Skeletal muscle satellite cell (primary cell): ENCODE results near the gene CHD2.

Source experiments
- H3K27me3 ChIP-seq: 2 replicates; pipeline ENCODE4 v1.7.0; 2013; ENCODE audit warnings: low read length; ENCODE audit not compliant: control insufficient read depth, insufficient read depth
- H3K36me3 ChIP-seq: 2 replicates; pipeline ENCODE4 v1.7.0; 2013; ENCODE audit warnings: mild to moderate bottlenecking, control low read depth, low read length; ENCODE audit not compliant: insufficient read depth
- H3K4me1 ChIP-seq: 2 replicates; pipeline ENCODE4 v1.7.0; 2013; ENCODE audit warnings: low read length; ENCODE audit not compliant: control insufficient read depth, insufficient read depth
- H3K4me2 ChIP-seq: 2 replicates; pipeline ENCODE4 v1.7.0; 2013; ENCODE audit warnings: mild to moderate bottlenecking, low read length
- H3K4me3 ChIP-seq: 2 replicates; pipeline ENCODE4 v1.7.0; 2013; ENCODE audit warnings: low read length
- H3K9ac ChIP-seq: 2 replicates; pipeline ENCODE4 v1.7.0; 2013; ENCODE audit warnings: mild to moderate bottlenecking, low read depth, low read length, moderate library complexity
- H3K9me3 ChIP-seq: replicated peaks from 2 replicates; pipeline ENCODE4 v1.7.0; 2013; ENCODE audit warnings: mild to moderate bottlenecking, control low read depth, low read length

The CHD2 gene

GRCh38 chr15:92880796-92881195 lies 19.3 kb upstream of the CHD2 start:
- no peaks in the 10 kb centered on the region for H3K9me3 ChIP-seq
- H3K9ac ChIP-seq, result peak overlapping the region; percentile 70
- H3K4me1 ChIP-seq, result peaks cover 14% of the 10 kb centered on the region
- H3K36me3 ChIP-seq, result peaks cover 9% of the 10 kb centered on the region
- peak overlapping the region; percentile 86 for H3K4me2 ChIP-seq
- H3K4me3 ChIP-seq, result no peak overlapping the region
- no peaks in the 10 kb centered on the region for H3K27me3 ChIP-seq

GRCh38 chr15:92881211-92881754 lies 18.8 kb upstream of the CHD2 start:
- H3K27me3 ChIP-seq, result no peaks in the 10 kb centered on the region
- H3K9me3 ChIP-seq, result no peaks in the 10 kb centered on the region
- peak overlapping the region; percentile 70 for H3K9ac ChIP-seq
- peak overlapping the region; percentile 65 for H3K4me3 ChIP-seq
- peaks cover 13% of the 10 kb centered on the region for H3K36me3 ChIP-seq
- H3K4me2 ChIP-seq, result peak overlapping the region; percentile 86
- H3K4me1 ChIP-seq, result peaks cover 18% of the 10 kb centered on the region

GRCh38 chr15:92881802-92882696 lies 18.1 kb upstream of the CHD2 start:
- Histone ChIP-seq H3K9me3 (no peaks in the 10 kb centered on the region), H3K4me3 (peak overlapping the region; percentile 83), H3K9ac (peak overlapping the region; percentile 96), H3K4me1 (peaks cover 26% of the 10 kb centered on the region), H3K36me3 (peaks cover 21% of the 10 kb centered on the region), H3K4me2 (peak overlapping the region; percentile 86), H3K27me3 (no peaks in the 10 kb centered on the region)

GRCh38 chr15:92882697-92883162 lies 17.4 kb upstream of the CHD2 start:
- no peaks in the 10 kb centered on the region for H3K9me3 ChIP-seq
- H3K27me3 ChIP-seq, result no peaks in the 10 kb centered on the region
- peak overlapping the region; percentile 15 for H3K4me2 ChIP-seq
- H3K4me3 ChIP-seq, result peak overlapping the region; percentile 83
- H3K36me3 ChIP-seq, result peaks cover 27% of the 10 kb centered on the region
- peak overlapping the region; percentile 96 for H3K9ac ChIP-seq
- H3K4me1 ChIP-seq, result peaks cover 32% of the 10 kb centered on the region

GRCh38 chr15:92883163-92883875 lies 16.8 kb upstream of the CHD2 start:
- no peaks in the 10 kb centered on the region for H3K9me3 ChIP-seq
- H3K4me2 ChIP-seq, result peak overlapping the region; percentile 69
- peaks cover 32% of the 10 kb centered on the region for H3K36me3 ChIP-seq
- peak overlapping the region; percentile 96 for H3K9ac ChIP-seq
- peak overlapping the region; percentile 83 for H3K4me3 ChIP-seq
- no peaks in the 10 kb centered on the region for H3K27me3 ChIP-seq
- peaks cover 37% of the 10 kb centered on the region for H3K4me1 ChIP-seq

DNA sequence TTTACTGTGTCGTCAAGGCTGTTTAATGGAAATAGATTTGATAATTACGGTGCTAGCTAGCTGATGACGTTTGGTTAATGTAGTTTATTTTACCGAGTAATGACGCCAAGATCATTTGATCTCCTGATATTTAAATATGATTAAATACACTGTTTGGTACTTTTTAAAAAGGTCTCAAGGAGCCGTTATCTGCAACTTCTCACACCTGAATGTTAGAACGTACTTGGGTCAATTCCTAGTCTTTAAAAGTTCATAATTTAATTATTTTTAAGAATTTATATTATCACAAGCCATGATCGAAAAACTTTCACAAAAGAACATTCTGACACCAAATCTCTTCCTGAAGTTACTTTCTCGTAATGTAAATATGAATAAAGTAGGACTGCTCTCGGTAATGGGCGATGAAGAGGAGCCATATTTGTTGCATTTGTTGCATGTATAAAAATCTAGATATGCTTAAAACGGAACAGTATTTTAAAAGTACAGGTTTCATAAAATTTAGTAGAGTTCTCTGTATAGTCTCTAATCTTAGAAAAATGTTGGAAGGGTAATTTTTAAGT lies 16.2 kb upstream of the CHD2 start:
- H3K36me3 ChIP-seq, result peaks cover 38% of the 10 kb centered on the region
- no peaks in the 10 kb centered on the region for H3K27me3 ChIP-seq
- H3K9ac ChIP-seq, result peak overlapping the region; percentile 96
- H3K4me3 ChIP-seq, result peak overlapping the region; percentile 83
- peaks cover 37% of the 10 kb centered on the region for H3K4me1 ChIP-seq
- H3K4me2 ChIP-seq, result peak overlapping the region; percentile 69
- no peaks in the 10 kb centered on the region for H3K9me3 ChIP-seq

- Histone ChIP-seq H3K9me3 (no peaks in the 10 kb centered on the region), H3K36me3 (peaks cover 42% of the 10 kb centered on the region), H3K27me3 (no peaks in the 10 kb centered on the region), H3K9ac (peak overlapping the region; percentile 96), H3K4me2 (peak overlapping the region; percentile 69), H3K4me3 (peak overlapping the region; percentile 83), H3K4me1 (peaks cover 37% of the 10 kb centered on the region)
These were observed 15.5 kb upstream of the CHD2 start for GRCh38 chr15:92884436-92885223.

DNA sequence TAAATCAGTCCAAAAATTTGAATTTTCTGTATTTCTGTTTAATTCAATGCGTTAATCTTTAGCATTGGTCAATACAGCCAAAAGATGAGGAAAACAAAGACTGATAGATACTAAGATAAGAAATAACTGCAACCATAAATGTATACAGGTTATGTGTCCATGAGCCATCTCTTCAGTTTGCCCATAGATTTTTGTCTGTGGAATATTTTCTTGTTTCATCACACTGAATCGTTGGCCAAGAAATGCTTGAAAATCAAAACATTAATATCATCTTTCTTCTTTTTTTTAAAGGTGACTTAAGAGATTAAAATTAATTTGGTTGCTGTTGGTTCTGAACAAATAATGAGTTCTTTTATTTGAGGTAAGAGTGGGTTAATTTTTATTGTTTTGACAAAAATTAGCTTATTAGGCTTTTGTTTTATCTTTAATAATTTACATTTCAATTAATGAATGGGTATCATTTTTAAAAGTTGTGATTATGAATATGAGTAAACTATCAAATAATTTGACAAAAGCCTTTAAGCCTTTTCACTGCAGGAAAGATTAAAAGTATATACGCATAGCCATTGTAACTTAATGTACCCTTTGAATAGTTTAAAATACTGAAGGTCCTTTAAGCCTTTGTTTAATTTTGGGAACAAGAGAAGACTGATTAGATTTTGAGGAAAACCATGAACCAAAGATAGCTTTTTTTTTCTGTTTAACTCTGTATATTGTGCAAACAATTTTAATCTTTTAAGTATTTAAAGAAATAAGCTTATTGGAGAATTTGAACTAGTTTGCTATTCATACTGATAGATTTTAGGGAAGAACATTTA lies 14.7 kb upstream of the CHD2 start:
- Histone ChIP-seq H3K27me3 (no peaks in the 10 kb centered on the region), H3K4me1 (peaks cover 37% of the 10 kb centered on the region), H3K36me3 (peaks cover 47% of the 10 kb centered on the region), H3K9me3 (no peaks in the 10 kb centered on the region), H3K4me3 (peak overlapping the region; percentile 83), H3K4me2 (peak overlapping the region; percentile 69), H3K9ac (peak overlapping the region; percentile 96)

DNA sequence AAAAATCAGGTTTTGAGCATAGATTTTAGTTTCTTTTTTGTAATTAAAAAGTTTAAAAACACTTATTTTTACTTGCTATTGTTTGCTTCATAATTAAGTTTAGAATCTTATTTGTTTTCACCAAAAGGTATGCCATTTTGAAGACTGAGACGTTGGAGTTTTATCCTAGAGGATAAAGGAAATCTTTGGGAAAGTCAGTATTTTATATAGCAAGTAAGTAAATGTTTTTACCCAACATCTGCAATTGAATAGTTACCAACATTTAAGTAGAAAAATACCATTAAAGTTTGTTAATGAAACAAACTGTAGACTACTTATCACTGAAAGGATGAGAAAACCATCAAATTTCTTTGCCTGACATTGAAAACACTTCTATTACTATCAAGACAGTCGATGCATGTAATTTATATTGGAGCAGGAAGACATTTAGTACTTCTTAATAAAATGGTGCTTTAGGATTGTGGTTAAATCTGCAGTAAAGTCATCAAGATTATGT lies 14.0 kb upstream of the CHD2 start:
- Histone ChIP-seq H3K9ac (peak overlapping the region; percentile 96), H3K27me3 (no peaks in the 10 kb centered on the region), H3K4me3 (peak overlapping the region; percentile 83), H3K4me1 (peaks cover 33% of the 10 kb centered on the region), H3K4me2 (peak overlapping the region; percentile 69), H3K9me3 (no peaks in the 10 kb centered on the region), H3K36me3 (peaks cover 53% of the 10 kb centered on the region)

- H3K36me3 ChIP-seq, result peaks cover 60% of the 10 kb centered on the region
- no peaks in the 10 kb centered on the region for H3K9me3 ChIP-seq
- H3K9ac ChIP-seq, result peak overlapping the region; percentile 96
- no peaks in the 10 kb centered on the region for H3K27me3 ChIP-seq
- H3K4me2 ChIP-seq, result peak overlapping the region; percentile 69
- H3K4me3 ChIP-seq, result peak overlapping the region; percentile 83
- peaks cover 26% of the 10 kb centered on the region for H3K4me1 ChIP-seq
These were observed 13.3 kb upstream of the CHD2 start for GRCh38 chr15:92886815-92887214.
